HEK293 (cell line): ENCODE data around the gene IGF2R.

Experiments used
- EGR2 ChIP-seq: fragments of 450-650 bp; formaldehyde crosslinking; IDR thresholded peaks from 2 replicates; pipeline ENCODE4 v1.5.1; 2016; ENCODE audit warnings: low read depth, missing biosample characterization, missing genetic modification characterization
- GLIS1 ChIP-seq: fragments of 450-650 bp; formaldehyde crosslinking; IDR thresholded peaks from 2 replicates; pipeline ENCODE4 v1.5.1; 2016; ENCODE audit warnings: missing biosample characterization, missing genetic modification characterization
- HOXD13 ChIP-seq: sonication (generic); formaldehyde crosslinking; IDR thresholded peaks from 2 replicates; pipeline ENCODE4 v1.8.0; 2022; ENCODE audit warnings: missing genetic modification reagents, borderline replicate concordance
- KLF8 ChIP-seq: fragments of 450-650 bp; formaldehyde crosslinking; IDR thresholded peaks from 2 replicates; pipeline ENCODE4 v1.5.1; 2016; ENCODE audit warnings: missing biosample characterization, missing genetic modification characterization
- KLF9 ChIP-seq: fragments of 450-650 bp; formaldehyde crosslinking; IDR thresholded peaks from 2 replicates; pipeline ENCODE4 v1.5.1; 2016; ENCODE audit warnings: missing biosample characterization, missing genetic modification characterization, low read depth
- OSR2 ChIP-seq: fragments of 450-650 bp; formaldehyde crosslinking; IDR thresholded peaks from 2 replicates; pipeline ENCODE4 v1.5.1; 2016; ENCODE audit warnings: missing biosample characterization, missing genetic modification characterization
- SCRT2 ChIP-seq: fragments of 450-650 bp; formaldehyde crosslinking; IDR thresholded peaks from 2 replicates; pipeline ENCODE4 v1.5.1; 2016; ENCODE audit warnings: missing biosample characterization, missing genetic modification characterization
- YY2 ChIP-seq: fragments of 450-650 bp; formaldehyde crosslinking; IDR thresholded peaks from 2 replicates; pipeline ENCODE4 v1.5.1; 2016; ENCODE audit warnings: missing biosample characterization, missing genetic modification characterization
- ZFP3 ChIP-seq: fragments of 450-650 bp; formaldehyde crosslinking; IDR thresholded peaks from 2 replicates; pipeline ENCODE4 v1.5.1; 2016; ENCODE audit warnings: low read depth, missing biosample characterization, missing genetic modification characterization
- ZNF140 ChIP-seq: fragments of 450-650 bp; formaldehyde crosslinking; IDR thresholded peaks from 2 replicates; pipeline ENCODE4 v1.5.1; 2016; ENCODE audit warnings: missing biosample characterization, missing genetic modification characterization
- ZNF157 ChIP-seq: fragments of 450-650 bp; formaldehyde crosslinking; IDR thresholded peaks from 2 replicates; pipeline ENCODE4 v1.5.1; 2016; ENCODE audit warnings: missing biosample characterization, missing genetic modification characterization
- ZNF2 ChIP-seq: fragments of 450-650 bp; formaldehyde crosslinking; IDR thresholded peaks from 2 replicates; pipeline ENCODE4 v1.5.1; 2016; ENCODE audit warnings: missing biosample characterization, missing genetic modification characterization
- ZNF24 ChIP-seq: fragments of 450-650 bp; formaldehyde crosslinking; IDR thresholded peaks from 2 replicates; pipeline ENCODE4 v1.5.1; 2016; ENCODE audit warnings: missing biosample characterization, missing genetic modification characterization
- ZNF248 ChIP-seq: fragments of 450-650 bp; formaldehyde crosslinking; IDR thresholded peaks from 2 replicates; pipeline ENCODE4 v1.5.1; 2017; ENCODE audit warnings: missing biosample characterization, missing genetic modification characterization
- ZNF341 ChIP-seq: fragments of 450-650 bp; formaldehyde crosslinking; IDR thresholded peaks from 2 replicates; pipeline ENCODE4; 2016; ENCODE audit warnings: low read depth, missing biosample characterization, missing genetic modification characterization
- ZNF404 ChIP-seq: fragments of 450-650 bp; formaldehyde crosslinking; IDR thresholded peaks from 2 replicates; pipeline ENCODE4 v1.5.1; 2017; ENCODE audit warnings: missing biosample characterization, missing genetic modification characterization
- ZNF426 ChIP-seq: fragments of 450-650 bp; formaldehyde crosslinking; IDR thresholded peaks from 2 replicates; pipeline ENCODE4 v1.5.1; 2017; ENCODE audit warnings: missing biosample characterization, missing genetic modification characterization, mild to moderate bottlenecking, inconsistent platforms, moderate library complexity
- ZNF561 ChIP-seq: fragments of 450-650 bp; IDR thresholded peaks from 2 replicates; pipeline ENCODE4 v1.5.1; 2018; ENCODE audit warnings: missing biosample characterization, missing genetic modification characterization, borderline replicate concordance
- ZNF571 ChIP-seq: fragments of 450-650 bp; formaldehyde crosslinking; IDR thresholded peaks from 2 replicates; pipeline ENCODE4 v1.5.0; 2017; ENCODE audit warnings: missing biosample characterization, missing genetic modification characterization
- ZNF585B ChIP-seq: fragments of 450-650 bp; formaldehyde crosslinking; IDR thresholded peaks from 2 replicates; pipeline ENCODE4 v1.5.1; 2016; ENCODE audit warnings: missing biosample characterization, missing genetic modification characterization
- ZNF596 ChIP-seq: fragments of 450-650 bp; IDR thresholded peaks from 2 replicates; pipeline ENCODE4 v1.5.0; 2018; ENCODE audit warnings: missing biosample characterization, mild to moderate bottlenecking, missing genetic modification characterization, moderate library complexity
- ZNF623 ChIP-seq: fragments of 450-650 bp; formaldehyde crosslinking; IDR thresholded peaks from 2 replicates; pipeline ENCODE4 v1.5.1; 2016; ENCODE audit warnings: missing biosample characterization, missing genetic modification characterization
- ZNF629 ChIP-seq: fragments of 450-650 bp; formaldehyde crosslinking; IDR thresholded peaks from 2 replicates; pipeline ENCODE4 v1.5.1; 2017; ENCODE audit warnings: missing biosample characterization, missing genetic modification characterization
- ZNF791 ChIP-seq: fragments of 450-650 bp; formaldehyde crosslinking; IDR thresholded peaks from 2 replicates; pipeline ENCODE4 v1.5.1; 2016; ENCODE audit warnings: missing biosample characterization, missing genetic modification characterization
- ZSCAN30 ChIP-seq: fragments of 450-650 bp; IDR thresholded peaks from 2 replicates; pipeline ENCODE4 v1.5.1; 2018; ENCODE audit warnings: missing biosample characterization, mild to moderate bottlenecking, missing genetic modification characterization, moderate library complexity
- TF ChIP-seq, protein P1 (sequence below): fragments of 450-650 bp; formaldehyde crosslinking; IDR thresholded peaks from 2 replicates; pipeline ENCODE4 v1.5.1; 2016; ENCODE audit warnings: missing biosample characterization, missing genetic modification characterization
- TF ChIP-seq, protein P2 (sequence below): fragments of 450-650 bp; formaldehyde crosslinking; IDR thresholded peaks from 2 replicates; pipeline ENCODE4 v1.5.1; 2017; ENCODE audit warnings: missing biosample characterization, mild to moderate bottlenecking, missing genetic modification characterization, moderate library complexity
- TF ChIP-seq, protein P3 (sequence below): fragments of 450-650 bp; formaldehyde crosslinking; IDR thresholded peaks from 2 replicates; pipeline ENCODE4 v1.5.1; 2016; ENCODE audit warnings: missing biosample characterization, missing genetic modification characterization
- TF ChIP-seq, protein P4 (sequence below): fragments of 450-650 bp; formaldehyde crosslinking; IDR thresholded peaks from 2 replicates; pipeline ENCODE4 v1.5.1; 2016; ENCODE audit warnings: missing biosample characterization, missing genetic modification characterization
- TF ChIP-seq, protein P5 (sequence below): fragments of 450-650 bp; formaldehyde crosslinking; IDR thresholded peaks from 2 replicates; pipeline ENCODE4 v1.5.1; 2016; ENCODE audit warnings: missing biosample characterization, missing genetic modification characterization
- TF ChIP-seq, protein P6 (sequence below): fragments of 450-650 bp; formaldehyde crosslinking; IDR thresholded peaks from 2 replicates; pipeline ENCODE4 v1.5.1; 2016; ENCODE audit warnings: missing biosample characterization, missing genetic modification characterization, low read depth
- TF ChIP-seq, protein P7 (sequence below): fragments of 450-650 bp; formaldehyde crosslinking; IDR thresholded peaks from 2 replicates; pipeline ENCODE4 v1.5.1; 2017; ENCODE audit warnings: missing biosample characterization, missing genetic modification characterization

Gene IGF2R

DNA sequence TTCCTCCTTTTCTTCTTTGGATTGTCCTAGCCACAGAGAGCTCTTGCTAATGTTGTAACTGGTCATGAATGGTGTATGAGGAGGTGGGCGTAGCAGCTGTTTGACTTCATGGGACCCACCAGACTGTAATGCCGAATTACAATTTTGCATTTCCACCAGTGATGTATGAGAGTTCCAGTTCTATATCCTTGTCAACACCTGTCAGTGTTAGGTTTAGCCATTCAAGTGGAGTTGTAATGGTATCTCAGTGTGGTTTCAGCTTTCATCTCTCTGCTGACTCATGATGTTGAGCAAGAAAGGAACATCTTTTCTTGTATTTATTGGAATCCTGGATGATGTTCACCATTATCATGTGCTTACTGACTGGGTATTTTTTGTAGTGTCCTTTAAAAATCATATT lies 5.1 kb downstream of the IGF2R start (continued):
- TF ChIP-seq, protein P1, sequence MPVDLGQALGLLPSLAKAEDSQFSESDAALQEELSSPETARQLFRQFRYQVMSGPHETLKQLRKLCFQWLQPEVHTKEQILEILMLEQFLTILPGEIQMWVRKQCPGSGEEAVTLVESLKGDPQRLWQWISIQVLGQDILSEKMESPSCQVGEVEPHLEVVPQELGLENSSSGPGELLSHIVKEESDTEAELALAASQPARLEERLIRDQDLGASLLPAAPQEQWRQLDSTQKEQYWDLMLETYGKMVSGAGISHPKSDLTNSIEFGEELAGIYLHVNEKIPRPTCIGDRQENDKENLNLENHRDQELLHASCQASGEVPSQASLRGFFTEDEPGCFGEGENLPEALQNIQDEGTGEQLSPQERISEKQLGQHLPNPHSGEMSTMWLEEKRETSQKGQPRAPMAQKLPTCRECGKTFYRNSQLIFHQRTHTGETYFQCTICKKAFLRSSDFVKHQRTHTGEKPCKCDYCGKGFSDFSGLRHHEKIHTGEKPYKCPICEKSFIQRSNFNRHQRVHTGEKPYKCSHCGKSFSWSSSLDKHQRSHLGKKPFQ (tag by site-specific recombination): no peak
- no peak for TF ChIP-seq ZNF140 (tag by site-specific recombination)
- no peak for TF ChIP-seq ZNF561
- TF ChIP-seq ZNF596 (tag by site-specific recombination): no peak
- no peak for TF ChIP-seq ZFP3 (tag by site-specific recombination)
- peak; percentile 60 for TF ChIP-seq ZNF629 (tag by site-specific recombination)
- TF ChIP-seq, protein P2, sequence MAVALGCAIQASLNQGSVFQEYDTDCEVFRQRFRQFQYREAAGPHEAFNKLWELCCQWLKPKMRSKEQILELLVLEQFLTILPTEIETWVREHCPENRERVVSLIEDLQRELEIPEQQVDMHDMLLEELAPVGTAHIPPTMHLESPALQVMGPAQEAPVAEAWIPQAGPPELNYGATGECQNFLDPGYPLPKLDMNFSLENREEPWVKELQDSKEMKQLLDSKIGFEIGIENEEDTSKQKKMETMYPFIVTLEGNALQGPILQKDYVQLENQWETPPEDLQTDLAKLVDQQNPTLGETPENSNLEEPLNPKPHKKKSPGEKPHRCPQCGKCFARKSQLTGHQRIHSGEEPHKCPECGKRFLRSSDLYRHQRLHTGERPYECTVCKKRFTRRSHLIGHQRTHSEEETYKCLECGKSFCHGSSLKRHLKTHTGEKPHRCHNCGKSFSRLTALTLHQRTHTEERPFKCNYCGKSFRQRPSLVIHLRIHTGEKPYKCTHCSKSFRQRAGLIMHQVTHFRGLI (tag by site-specific recombination): no peak
- no peak for TF ChIP-seq ZNF404 (tag by site-specific recombination)
- no peak for TF ChIP-seq ZNF571 (tag by site-specific recombination)
- TF ChIP-seq, protein P3, sequence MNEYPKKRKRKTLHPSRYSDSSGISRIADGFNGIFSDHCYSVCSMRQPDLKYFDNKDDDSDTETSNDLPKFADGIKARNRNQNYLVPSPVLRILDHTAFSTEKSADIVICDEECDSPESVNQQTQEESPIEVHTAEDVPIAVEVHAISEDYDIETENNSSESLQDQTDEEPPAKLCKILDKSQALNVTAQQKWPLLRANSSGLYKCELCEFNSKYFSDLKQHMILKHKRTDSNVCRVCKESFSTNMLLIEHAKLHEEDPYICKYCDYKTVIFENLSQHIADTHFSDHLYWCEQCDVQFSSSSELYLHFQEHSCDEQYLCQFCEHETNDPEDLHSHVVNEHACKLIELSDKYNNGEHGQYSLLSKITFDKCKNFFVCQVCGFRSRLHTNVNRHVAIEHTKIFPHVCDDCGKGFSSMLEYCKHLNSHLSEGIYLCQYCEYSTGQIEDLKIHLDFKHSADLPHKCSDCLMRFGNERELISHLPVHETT: 0 out of 2 replicates have a peak, but pooled peaks have one; percentile 24
- no peak for TF ChIP-seq ZNF157
- peak; percentile 56 for TF ChIP-seq SCRT2 (tag by site-specific recombination)
- TF ChIP-seq, protein P4, sequence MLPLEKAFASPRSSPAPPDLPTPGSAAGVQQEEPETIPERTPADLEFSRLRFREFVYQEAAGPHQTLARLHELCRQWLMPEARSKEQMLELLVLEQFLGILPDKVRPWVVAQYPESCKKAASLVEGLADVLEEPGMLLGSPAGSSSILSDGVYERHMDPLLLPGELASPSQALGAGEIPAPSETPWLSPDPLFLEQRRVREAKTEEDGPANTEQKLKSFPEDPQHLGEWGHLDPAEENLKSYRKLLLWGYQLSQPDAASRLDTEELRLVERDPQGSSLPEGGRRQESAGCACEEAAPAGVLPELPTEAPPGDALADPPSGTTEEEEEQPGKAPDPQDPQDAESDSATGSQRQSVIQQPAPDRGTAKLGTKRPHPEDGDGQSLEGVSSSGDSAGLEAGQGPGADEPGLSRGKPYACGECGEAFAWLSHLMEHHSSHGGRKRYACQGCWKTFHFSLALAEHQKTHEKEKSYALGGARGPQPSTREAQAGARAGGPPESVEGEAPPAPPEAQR: no peak
- TF ChIP-seq ZNF426: no peak
- no peak for TF ChIP-seq ZNF623 (tag by site-specific recombination)
- 0 out of 2 replicates have a peak, but pooled peaks have one; percentile 17 for TF ChIP-seq KLF8
- TF ChIP-seq EGR2: no peak
- TF ChIP-seq, protein P5, sequence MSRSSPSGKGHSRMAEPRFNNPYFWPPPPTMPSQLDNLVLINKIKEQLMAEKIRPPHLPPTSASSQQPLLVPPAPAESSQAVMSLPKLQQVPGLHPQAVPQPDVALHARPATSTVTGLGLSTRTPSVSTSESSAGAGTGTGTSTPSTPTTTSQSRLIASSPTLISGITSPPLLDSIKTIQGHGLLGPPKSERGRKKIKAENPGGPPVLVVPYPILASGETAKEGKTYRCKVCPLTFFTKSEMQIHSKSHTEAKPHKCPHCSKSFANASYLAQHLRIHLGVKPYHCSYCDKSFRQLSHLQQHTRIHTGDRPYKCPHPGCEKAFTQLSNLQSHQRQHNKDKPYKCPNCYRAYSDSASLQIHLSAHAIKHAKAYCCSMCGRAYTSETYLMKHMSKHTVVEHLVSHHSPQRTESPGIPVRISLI (tag by site-specific recombination): no peak
- TF ChIP-seq HOXD13 (CRISPR knock-in tag): no peak
- no peak for TF ChIP-seq ZNF248 (tag by site-specific recombination)
- TF ChIP-seq ZNF24 (tag by site-specific recombination): 0 out of 2 replicates have a peak, but pooled peaks have one; percentile 18
- TF ChIP-seq, protein P6, sequence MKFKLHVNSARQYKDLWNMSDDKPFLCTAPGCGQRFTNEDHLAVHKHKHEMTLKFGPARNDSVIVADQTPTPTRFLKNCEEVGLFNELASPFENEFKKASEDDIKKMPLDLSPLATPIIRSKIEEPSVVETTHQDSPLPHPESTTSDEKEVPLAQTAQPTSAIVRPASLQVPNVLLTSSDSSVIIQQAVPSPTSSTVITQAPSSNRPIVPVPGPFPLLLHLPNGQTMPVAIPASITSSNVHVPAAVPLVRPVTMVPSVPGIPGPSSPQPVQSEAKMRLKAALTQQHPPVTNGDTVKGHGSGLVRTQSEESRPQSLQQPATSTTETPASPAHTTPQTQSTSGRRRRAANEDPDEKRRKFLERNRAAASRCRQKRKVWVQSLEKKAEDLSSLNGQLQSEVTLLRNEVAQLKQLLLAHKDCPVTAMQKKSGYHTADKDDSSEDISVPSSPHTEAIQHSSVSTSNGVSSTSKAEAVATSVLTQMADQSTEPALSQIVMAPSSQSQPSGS (tag by site-specific recombination): no peak
- no peak for TF ChIP-seq ZNF2 (tag by site-specific recombination)
- no peak for TF ChIP-seq KLF9 (tag by site-specific recombination)
- no peak for TF ChIP-seq ZNF341 (tag by site-specific recombination)
- TF ChIP-seq, protein P7, sequence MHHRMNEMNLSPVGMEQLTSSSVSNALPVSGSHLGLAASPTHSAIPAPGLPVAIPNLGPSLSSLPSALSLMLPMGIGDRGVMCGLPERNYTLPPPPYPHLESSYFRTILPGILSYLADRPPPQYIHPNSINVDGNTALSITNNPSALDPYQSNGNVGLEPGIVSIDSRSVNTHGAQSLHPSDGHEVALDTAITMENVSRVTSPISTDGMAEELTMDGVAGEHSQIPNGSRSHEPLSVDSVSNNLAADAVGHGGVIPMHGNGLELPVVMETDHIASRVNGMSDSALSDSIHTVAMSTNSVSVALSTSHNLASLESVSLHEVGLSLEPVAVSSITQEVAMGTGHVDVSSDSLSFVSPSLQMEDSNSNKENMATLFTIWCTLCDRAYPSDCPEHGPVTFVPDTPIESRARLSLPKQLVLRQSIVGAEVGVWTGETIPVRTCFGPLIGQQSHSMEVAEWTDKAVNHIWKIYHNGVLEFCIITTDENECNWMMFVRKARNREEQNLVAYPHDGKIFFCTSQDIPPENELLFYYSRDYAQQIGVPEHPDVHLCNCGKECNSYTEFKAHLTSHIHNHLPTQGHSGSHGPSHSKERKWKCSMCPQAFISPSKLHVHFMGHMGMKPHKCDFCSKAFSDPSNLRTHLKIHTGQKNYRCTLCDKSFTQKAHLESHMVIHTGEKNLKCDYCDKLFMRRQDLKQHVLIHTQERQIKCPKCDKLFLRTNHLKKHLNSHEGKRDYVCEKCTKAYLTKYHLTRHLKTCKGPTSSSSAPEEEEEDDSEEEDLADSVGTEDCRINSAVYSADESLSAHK: no peak
- no peak for TF ChIP-seq ZNF585B (tag by site-specific recombination)
- no peak for TF ChIP-seq YY2
- no peak for TF ChIP-seq ZSCAN30 (tag by site-specific recombination)
- TF ChIP-seq GLIS1 (tag by site-specific recombination): no peak
- no peak for TF ChIP-seq ZNF791
- TF ChIP-seq OSR2: no peak
